GM23338 (cell line): Measurements from ENCODE around the gene GOLGA7B. TPM values are rescaled to one million over a fixed set of nuclear protein-coding genes. Genes with fewer than 3 reads are reported as not detected.

ENCODE experiments used
- ATAC-seq: fragments of 200-7000 bp; cut with Tn5 transposase; 3 replicates; pipeline ENCODE4 v1.9.1; 2020
- DNase-seq: peaks from one replicate; pipeline ENCODE4 v3.0.0-alpha.2; 2015; ENCODE audit warnings: low spot score
- H2AFZ ChIP-seq: fragments of 200-600 bp; sonication (generic); 2 replicates; pipeline ENCODE4 v1.8.0; 2016; ENCODE audit warnings: antibody characterized with exemption, mild to moderate bottlenecking, moderate library complexity
- H3F3A ChIP-seq: fragments of 200-600 bp; sonication (generic); replicated peaks from 2 replicates; pipeline ENCODE4 v1.8.0; 2017; ENCODE audit warnings: antibody characterized with exemption, mixed run types, low read depth
- H3K27ac ChIP-seq: fragments of 200-600 bp; sonication (generic); 2 replicates; pipeline ENCODE4 v1.6.1; 2016; ENCODE audit warnings: low read depth
- H3K27me3 ChIP-seq: fragments of 200-600 bp; sonication (generic); 2 replicates; pipeline ENCODE4 v1.8.0; 2016; ENCODE audit warnings: mild to moderate bottlenecking, mixed run types, moderate library complexity; ENCODE audit not compliant: insufficient read depth
- H3K36me3 ChIP-seq: fragments of 200-600 bp; sonication (generic); 2 replicates; pipeline ENCODE4 v1.8.0; 2016; ENCODE audit warnings: mild to moderate bottlenecking; ENCODE audit not compliant: insufficient read depth
- H3K4me1 ChIP-seq: fragments of 200-600 bp; sonication (generic); 2 replicates; pipeline ENCODE4 v1.8.0; 2016; ENCODE audit warnings: mild to moderate bottlenecking, moderate library complexity; ENCODE audit not compliant: insufficient read depth
- H3K4me2 ChIP-seq: fragments of 200-600 bp; sonication (generic); 2 replicates; pipeline ENCODE4 v1.7.1; 2017; ENCODE audit warnings: mixed run types
- H3K4me3 ChIP-seq: fragments of 200-600 bp; sonication (generic); 2 replicates; pipeline ENCODE4 v1.6.1; 2016; ENCODE audit warnings: mixed run types
- H3K79me2 ChIP-seq: fragments of 200-600 bp; sonication (generic); replicated peaks from 2 replicates; pipeline ENCODE4 v1.8.0; 2017; ENCODE audit warnings: mild to moderate bottlenecking; ENCODE audit not compliant: insufficient read depth
- H3K9me2 ChIP-seq: fragments of 200-600 bp; sonication (generic); 2 replicates; pipeline ENCODE4 v1.8.0; 2017; ENCODE audit not compliant: insufficient read depth
- H4K20me1 ChIP-seq: fragments of 200-600 bp; sonication (generic); replicated peaks from 2 replicates; pipeline ENCODE4 v1.8.0; 2017; ENCODE audit warnings: mild to moderate bottlenecking; ENCODE audit not compliant: insufficient read depth
- H3K27ac Mint-ChIP-seq: 2 replicates; pipeline ENCODE4 v1.8.0; 2020; ENCODE audit warnings: inconsistent platforms, mild to moderate bottlenecking, moderate library complexity, mixed read lengths
- H3K27me3 Mint-ChIP-seq: 3 replicates; pipeline ENCODE4 v1.8.0; 2022; ENCODE audit warnings: low read depth, mild to moderate bottlenecking, moderate library complexity, mixed read lengths, inconsistent platforms; ENCODE audit not compliant: insufficient read depth, poor library complexity
- H3K36me3 Mint-ChIP-seq: 3 replicates; pipeline ENCODE4 v1.8.0; 2021; ENCODE audit warnings: low read depth, mild to moderate bottlenecking, inconsistent platforms, moderate library complexity, mixed read lengths
- H3K4me1 Mint-ChIP-seq: 3 replicates; pipeline ENCODE4 v1.8.0; 2020; ENCODE audit warnings: mild to moderate bottlenecking, inconsistent platforms, mixed read lengths
- H3K4me3 Mint-ChIP-seq: 3 replicates; pipeline ENCODE4 v1.8.0; 2021; ENCODE audit warnings: moderate library complexity, mild to moderate bottlenecking, inconsistent platforms, mixed read lengths
- H3K9me3 Mint-ChIP-seq: 3 replicates; pipeline ENCODE4 v1.8.0; 2020; ENCODE audit warnings: moderate library complexity, mild to moderate bottlenecking, inconsistent platforms, mixed read lengths
- CREB1 ChIP-seq: fragments of 250-450 bp; sonication (Bioruptor Pico); IDR thresholded peaks from 2 replicates; pipeline ENCODE4 v1.5.0; 2020; ENCODE audit warnings: low read depth, mild to moderate bottlenecking, moderate library complexity
- ETS1 ChIP-seq: IDR thresholded peaks from 2 replicates; pipeline ENCODE4 v1.6.1; 2016; ENCODE audit warnings: antibody characterized with exemption
- EZH2 ChIP-seq: fragments of 200-600 bp; sonication (generic); IDR thresholded peaks from one replicate; pipeline ENCODE4 v1.8.0; 2017; ENCODE audit warnings: antibody characterized with exemption, mild to moderate bottlenecking, low read depth; ENCODE audit not compliant: unreplicated experiment
- EZH2phosphoT487 ChIP-seq: fragments of 200-600 bp; sonication (generic); IDR thresholded peaks from one replicate; pipeline ENCODE4 v1.8.1; 2018; ENCODE audit warnings: antibody characterized with exemption; ENCODE audit not compliant: unreplicated experiment
- JUNB ChIP-seq: IDR thresholded peaks from one replicate; pipeline ENCODE4 v1.6.1; 2016; ENCODE audit warnings: antibody characterized with exemption; ENCODE audit not compliant: unreplicated experiment
- NANOG ChIP-seq: IDR thresholded peaks from 2 replicates; pipeline ENCODE4 v1.6.1; 2016; ENCODE audit warnings: antibody characterized with exemption, borderline replicate concordance
- POLR2AphosphoS5 ChIP-seq: IDR thresholded peaks from 2 replicates; pipeline ENCODE4 v1.6.1; 2016; ENCODE audit warnings: antibody characterized with exemption, low read depth
- REST ChIP-seq: IDR thresholded peaks from one replicate; pipeline ENCODE4 v1.6.1; 2018; ENCODE audit warnings: antibody characterized with exemption; ENCODE audit not compliant: unreplicated experiment
- STAT1 ChIP-seq: IDR thresholded peaks from one replicate; pipeline ENCODE4 v1.6.1; 2016; ENCODE audit warnings: antibody characterized with exemption; ENCODE audit not compliant: unreplicated experiment
- ZNF114 ChIP-seq: fragments of 250-450 bp; sonication (Bioruptor Pico); IDR thresholded peaks from 2 replicates; pipeline ENCODE4 v1.5.0; 2020; ENCODE audit warnings: mild to moderate bottlenecking, moderate library complexity
- ZNF331 ChIP-seq: fragments of 250-450 bp; sonication (Bioruptor Pico); IDR thresholded peaks from 2 replicates; pipeline ENCODE4 v1.5.0; 2020; ENCODE audit warnings: low read depth, mild to moderate bottlenecking, moderate library complexity
- ZNF462 ChIP-seq: fragments of 250-450 bp; sonication (Bioruptor Pico); IDR thresholded peaks from 2 replicates; pipeline ENCODE4 v1.5.0; 2020; ENCODE audit warnings: mild to moderate bottlenecking, moderate library complexity
- polyA plus RNA-seq: library from polyadenylated mRNA; unstranded; fragments of >200 nt; fragmentation: Nextera tagmentation; extraction: Ambion mirVana; gene quantifications from 2 replicates; pipeline ENCODE4 v1.2.1, GENCODE V29; 2016
- total RNA-seq: library from RNA; depleted of rRNA; stranded (reverse); fragments of >200 nt; shearing (Covaris generic); gene quantifications from 2 replicates; pipeline ENCODE4 v1.2.3, GENCODE V29; 2014
- TF ChIP-seq, protein P1 (sequence below), 2 experiments: fragments of 200-600 bp in 1 of 2; sonication (generic) in 1 of 2; conservative IDR thresholded peaks; 2 replicates each; pipeline versions ENCODE4 v1.5.1 to v1.6.1; 2016 to 2017; ENCODE audit warnings: antibody characterized with exemption in 2 of 2, low read depth in 2 of 2, mild to moderate bottlenecking in 2 of 2, moderate library complexity in 1 of 2

GOLGA7B gene
- total and polyA plus RNA-seq, 2 experiments from 2014 or later: 0.14 to 0.15 TPM

DNA sequence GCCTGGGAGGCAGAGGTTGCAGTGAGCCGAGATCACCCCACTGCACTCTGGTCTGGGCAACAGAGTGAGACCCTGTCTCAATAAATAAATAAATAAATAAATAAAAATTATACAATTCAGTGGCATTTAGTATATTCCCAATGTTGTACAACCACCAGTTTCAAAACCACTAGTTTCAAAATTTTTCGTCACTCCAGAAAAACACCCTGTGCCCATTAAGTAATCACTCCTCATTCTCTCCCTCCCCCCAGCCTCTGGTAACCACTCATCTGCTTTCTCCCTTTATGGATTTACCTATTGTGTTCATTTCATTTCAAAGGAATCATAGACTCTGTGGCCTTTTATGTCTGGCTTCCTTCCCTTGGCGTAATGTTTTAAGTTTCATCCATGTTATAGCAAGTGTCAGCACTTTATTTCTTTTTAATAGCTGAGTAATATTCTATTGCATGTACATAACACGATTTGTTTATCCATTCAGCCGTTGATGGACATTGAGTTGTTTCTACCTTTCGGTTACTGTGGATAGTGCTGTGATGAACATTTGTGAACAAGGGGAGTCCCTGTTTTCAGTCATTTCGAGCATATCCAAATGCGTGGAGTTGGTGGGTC is 29.4 kb upstream of the GOLGA7B start:
- H3K36me3 ChIP-seq: no peaks in the 10 kb centered on the region
- TF ChIP-seq ZNF331 (no peak), REST (no peak), ETS1 (no peak), CREB1 (CRISPR knock-in tag) (no peak), EZH2phosphoT487 (no peak), ZNF114 (CRISPR knock-in tag) (no peak), NANOG (no peak), POLR2AphosphoS5 (no peak), EZH2 (no peak), JUNB (no peak), ZNF462 (CRISPR knock-in tag) (no peak), STAT1 (no peak)
- TF ChIP-seq, protein P1, sequence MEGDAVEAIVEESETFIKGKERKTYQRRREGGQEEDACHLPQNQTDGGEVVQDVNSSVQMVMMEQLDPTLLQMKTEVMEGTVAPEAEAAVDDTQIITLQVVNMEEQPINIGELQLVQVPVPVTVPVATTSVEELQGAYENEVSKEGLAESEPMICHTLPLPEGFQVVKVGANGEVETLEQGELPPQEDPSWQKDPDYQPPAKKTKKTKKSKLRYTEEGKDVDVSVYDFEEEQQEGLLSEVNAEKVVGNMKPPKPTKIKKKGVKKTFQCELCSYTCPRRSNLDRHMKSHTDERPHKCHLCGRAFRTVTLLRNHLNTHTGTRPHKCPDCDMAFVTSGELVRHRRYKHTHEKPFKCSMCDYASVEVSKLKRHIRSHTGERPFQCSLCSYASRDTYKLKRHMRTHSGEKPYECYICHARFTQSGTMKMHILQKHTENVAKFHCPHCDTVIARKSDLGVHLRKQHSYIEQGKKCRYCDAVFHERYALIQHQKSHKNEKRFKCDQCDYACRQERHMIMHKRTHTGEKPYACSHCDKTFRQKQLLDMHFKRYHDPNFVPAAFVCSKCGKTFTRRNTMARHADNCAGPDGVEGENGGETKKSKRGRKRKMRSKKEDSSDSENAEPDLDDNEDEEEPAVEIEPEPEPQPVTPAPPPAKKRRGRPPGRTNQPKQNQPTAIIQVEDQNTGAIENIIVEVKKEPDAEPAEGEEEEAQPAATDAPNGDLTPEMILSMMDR (conservative IDR thresholded peaks at IDR 0.05; ENCODE audit: low read depth in 2 of 2): no peak
- no peak overlapping the region for H3K27ac ChIP-seq
- no peak overlapping the region for H3K4me2 ChIP-seq
- H3K9me2 ChIP-seq: no peaks in the 10 kb centered on the region
- no peaks in the 10 kb centered on the region for H3K79me2 ChIP-seq
- no peaks in the 10 kb centered on the region for H3K27me3 ChIP-seq
- Mint-ChIP-seq H3K27ac (no peak overlapping the region), H3K4me1 (peaks cover 10% of the 10 kb centered on the region), H3K9me3 (no peaks in the 10 kb centered on the region), H3K36me3 (no peaks in the 10 kb centered on the region), H3K4me3 (no peak overlapping the region), H3K27me3 (peaks cover 16% of the 10 kb centered on the region)
- H4K20me1 ChIP-seq: no peaks in the 10 kb centered on the region
- H2AFZ ChIP-seq: no peak overlapping the region
- H3F3A ChIP-seq: no peaks in the 10 kb centered on the region
- no peak for ATAC-seq
- H3K4me3 ChIP-seq: no peak overlapping the region
- no peak for DNase-seq
- no peaks in the 10 kb centered on the region for H3K4me1 ChIP-seq
